GM18508 (cell line): ENCODE measurements around the gene GLIS1.

ENCODE experiments used
- ATAC-seq: cut with Tn5 transposase; IDR thresholded peaks from one replicate; pipeline ENCODE4 v1.9.1; 2021; ENCODE audit warnings: moderate number of reproducible peaks; ENCODE audit not compliant: insufficient read depth, unreplicated experiment

GLIS1 gene

GRCh38 chr1:53462769-53463501 lies 276.0 kb downstream of the GLIS1 start:
- ATAC-seq: no peak

- ATAC-seq: no peak
These were observed 276.8 kb downstream of the GLIS1 start for GRCh38 chr1:53462193-53462592.

GRCh38 chr1:53461323-53462044 lies 277.5 kb downstream of the GLIS1 start:
- no peak for ATAC-seq

GRCh38 chr1:53460666-53461322 lies 278.2 kb downstream of the GLIS1 start:
- no peak for ATAC-seq

- no peak for ATAC-seq
These were observed 278.7 kb downstream of the GLIS1 start for GRCh38 chr1:53460211-53460634.

GRCh38 chr1:53459321-53460175 lies 279.4 kb downstream of the GLIS1 start, which contains the start of gene DMRTB1:
TSS of gene DMRTB1 (plus strand) at chr1:53459399. CDS start at chr1:53459454, 55 bp downstream.
- ATAC-seq: no peak

- ATAC-seq: no peak
These were observed 280.3 kb downstream of the GLIS1 start for GRCh38 chr1:53458634-53459033.
